ENCODE data around the gene SLC13A2.
"Not testable (repeated sequence)": the region's sequence is repeated elsewhere in the genome, so short reads cannot be mapped to it uniquely, and the experiment has no call there.

SLC13A2 gene

GRCh38 chr17:28514561-28515002 lies 41.1 kb downstream of the SLC13A2 start:
- DNase-seq (ENCODE audit: low read depth), result no peak

GRCh38 chr17:28515518-28515917 lies 42.1 kb downstream of the SLC13A2 start:
- DNase-seq (ENCODE audit: low read depth), result no peak

DNA sequence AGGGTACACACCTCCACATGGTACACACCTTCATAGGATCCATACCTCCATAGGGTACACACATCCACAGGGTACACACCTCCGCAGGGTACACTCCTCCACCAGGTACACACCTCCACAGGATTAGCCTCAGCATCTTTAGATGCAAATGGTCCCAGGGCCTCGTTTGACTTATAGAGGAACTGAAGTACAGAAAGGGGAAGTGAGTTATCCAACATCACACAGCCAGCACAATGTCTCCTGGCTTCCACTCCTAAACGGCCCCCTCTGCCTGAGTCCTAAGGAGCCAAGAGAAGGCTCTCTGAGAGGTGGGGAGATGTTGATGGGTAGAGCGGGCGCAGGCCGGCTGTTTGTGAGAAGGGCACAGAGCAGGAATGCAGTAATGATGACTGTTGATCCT lies 44.7 kb downstream of the SLC13A2 start:
- no peak for DNase-seq (ENCODE audit: low read depth)

- no peak for DNase-seq (ENCODE audit: low read depth)
Observed at GRCh38 chr17:28518578-28518977, 45.1 kb downstream of the SLC13A2 start.

DNA sequence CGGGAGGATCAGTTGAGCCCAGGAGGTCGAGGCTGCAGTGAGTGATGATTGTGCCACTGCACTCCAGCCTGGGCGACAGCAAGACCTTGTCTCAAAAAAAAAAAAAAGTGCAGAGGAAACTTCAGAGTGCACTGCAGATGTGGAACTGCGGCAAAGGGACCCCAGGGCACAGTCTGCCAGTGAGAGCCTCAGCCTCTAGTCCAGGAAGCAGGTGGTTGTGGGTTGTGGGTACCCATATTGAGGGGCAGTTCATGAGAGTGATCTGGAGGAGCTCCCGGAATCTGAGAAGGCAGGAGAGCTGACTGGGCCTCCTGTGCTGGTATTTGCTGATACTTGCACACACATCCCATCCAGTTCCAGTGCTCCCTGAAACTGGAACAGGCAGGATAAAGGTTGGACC lies 45.8 kb downstream of the SLC13A2 start:
- no peak for DNase-seq (ENCODE audit: low read depth)

DNA sequence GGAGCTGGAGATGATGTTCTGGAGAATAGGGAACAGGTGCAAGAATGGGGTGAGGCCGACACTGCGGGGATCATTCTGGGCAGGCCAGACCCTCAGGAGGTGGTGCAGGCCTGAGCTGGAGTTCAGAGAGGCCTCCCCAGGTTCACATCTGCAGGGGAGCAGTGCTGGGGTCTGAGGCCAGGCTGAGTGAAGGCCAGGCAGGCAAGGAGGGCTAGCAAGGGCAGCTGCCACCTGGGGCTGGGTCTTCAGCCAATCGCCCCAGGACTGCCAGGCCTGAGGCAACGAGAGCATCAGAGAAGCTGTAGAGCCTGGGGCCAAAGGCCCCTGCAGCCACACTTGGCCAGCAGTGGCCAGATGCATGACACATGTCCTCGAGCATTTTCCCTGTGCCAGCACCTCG lies 47.2 kb downstream of the SLC13A2 start:
- DNase-seq (ENCODE audit: low read depth), result no peak

DNA sequence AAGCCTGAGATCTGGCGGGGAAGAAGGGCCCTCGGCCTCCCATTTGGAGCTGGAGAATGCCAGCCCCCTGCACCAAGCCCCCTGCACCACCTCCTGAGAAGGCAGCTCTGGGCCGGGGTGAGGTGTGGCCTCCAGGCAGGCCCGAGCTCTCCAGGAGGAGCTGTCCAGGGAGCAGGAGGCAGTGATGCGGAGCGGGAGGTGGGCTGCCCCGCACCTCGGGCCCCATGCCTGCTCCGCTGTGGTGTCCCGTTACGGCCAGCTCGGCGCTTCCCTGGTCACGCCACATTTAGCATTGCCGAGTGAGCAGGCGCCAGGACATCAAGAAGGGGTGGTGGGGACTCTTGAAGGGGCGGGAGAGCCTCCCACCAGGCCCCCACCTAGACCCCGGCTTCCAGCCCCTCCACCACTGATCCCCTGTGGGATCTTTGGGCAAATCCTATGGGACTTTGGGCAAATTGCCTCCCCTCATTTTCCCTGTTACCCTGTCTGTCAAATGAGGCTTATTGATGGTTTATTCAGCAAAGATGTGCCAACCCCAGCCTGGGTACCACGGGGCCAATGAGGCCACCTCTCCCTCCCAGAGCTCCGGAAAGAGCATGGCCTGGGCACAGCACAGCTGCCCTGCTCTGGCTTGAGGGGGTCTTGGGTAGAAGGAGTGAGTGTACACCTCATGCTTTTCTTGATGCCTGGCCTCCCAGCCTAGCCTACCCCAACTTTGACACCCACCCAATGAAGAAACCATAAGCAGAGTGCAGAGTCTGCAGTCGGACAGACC lies 48.1 kb downstream of the SLC13A2 start:
- DNase-seq (ENCODE audit: low read depth), result no peak

DNA sequence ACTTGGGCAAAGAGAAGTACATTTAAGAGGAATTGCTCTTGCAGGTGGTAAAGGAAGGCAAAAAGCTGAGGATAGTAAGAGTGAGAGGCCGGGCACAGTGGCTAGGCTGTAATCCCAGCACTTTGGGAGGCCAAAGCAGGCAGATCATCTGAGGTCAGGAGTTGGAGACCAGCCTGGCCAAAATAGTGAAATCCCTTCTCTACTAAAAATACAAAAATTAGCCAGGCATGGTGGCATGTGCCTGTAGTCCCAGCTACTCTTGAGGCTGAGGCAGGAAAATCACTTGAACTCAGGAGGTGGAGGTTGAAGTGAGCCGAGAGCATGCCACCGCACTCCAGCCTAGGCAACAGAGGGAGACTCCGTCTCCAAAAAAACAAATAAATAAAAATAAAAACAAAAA lies 48.8 kb downstream of the SLC13A2 start:
- not testable (repeated sequence) for DNase-seq (ENCODE audit: low read depth)

- DNase-seq (ENCODE audit: low read depth), result no peak
Observed at GRCh38 chr17:28523186-28523585, 49.7 kb downstream of the SLC13A2 start.

- DNase-seq (ENCODE audit: low read depth), result no peak
Observed at GRCh38 chr17:28523876-28524275, 50.4 kb downstream of the SLC13A2 start.

- DNase-seq (ENCODE audit: low read depth), result no peak
Observed at GRCh38 chr17:28524476-28525424, 51.3 kb downstream of the SLC13A2 start.

DNA sequence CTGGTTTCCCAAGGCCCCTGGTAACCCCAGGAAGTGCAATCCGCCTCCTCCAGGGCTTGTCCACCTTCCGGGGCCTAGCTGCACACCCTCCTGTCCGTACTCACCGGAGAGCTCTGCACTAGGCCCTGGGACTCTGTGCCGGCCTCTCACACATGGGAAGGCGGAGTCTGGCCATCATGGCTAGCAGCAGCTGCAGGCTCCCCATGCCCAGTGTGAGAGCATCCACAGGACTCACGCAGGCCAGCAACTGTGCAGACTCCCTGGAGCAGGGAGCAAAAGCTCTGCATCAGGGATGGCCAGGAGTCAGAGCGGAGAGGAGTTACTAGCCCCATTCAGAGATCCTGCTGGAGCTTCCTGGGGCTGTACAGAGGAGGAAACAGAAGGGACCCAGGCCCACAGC lies 52.9 kb downstream of the SLC13A2 start:
- DNase-seq (ENCODE audit: low read depth), result no peak

- no peak for DNase-seq (ENCODE audit: low read depth)
Observed at GRCh38 chr17:28527181-28527681, 53.8 kb downstream of the SLC13A2 start.

DNA sequence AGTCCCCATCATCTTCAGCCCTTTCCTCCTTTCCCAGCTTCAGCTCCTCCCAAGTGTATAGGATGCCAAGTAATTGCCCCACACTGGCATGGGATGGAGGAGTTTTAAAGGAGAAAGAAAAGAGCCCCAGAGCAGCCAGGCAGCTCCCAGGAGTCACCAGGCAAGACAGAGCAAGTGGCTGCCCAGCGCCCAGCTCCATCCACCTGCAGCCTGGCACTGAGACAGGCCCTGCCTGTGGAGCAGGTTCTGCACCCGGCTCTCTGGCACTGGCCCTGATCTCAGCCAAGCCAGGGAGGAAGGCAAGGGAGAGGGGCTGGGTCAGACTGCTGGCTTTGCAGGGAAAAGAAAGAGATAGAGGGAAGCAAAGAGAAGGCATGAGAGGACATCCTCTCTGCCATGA lies 54.4 kb downstream of the SLC13A2 start:
- no peak for DNase-seq (ENCODE audit: low read depth)

DNA sequence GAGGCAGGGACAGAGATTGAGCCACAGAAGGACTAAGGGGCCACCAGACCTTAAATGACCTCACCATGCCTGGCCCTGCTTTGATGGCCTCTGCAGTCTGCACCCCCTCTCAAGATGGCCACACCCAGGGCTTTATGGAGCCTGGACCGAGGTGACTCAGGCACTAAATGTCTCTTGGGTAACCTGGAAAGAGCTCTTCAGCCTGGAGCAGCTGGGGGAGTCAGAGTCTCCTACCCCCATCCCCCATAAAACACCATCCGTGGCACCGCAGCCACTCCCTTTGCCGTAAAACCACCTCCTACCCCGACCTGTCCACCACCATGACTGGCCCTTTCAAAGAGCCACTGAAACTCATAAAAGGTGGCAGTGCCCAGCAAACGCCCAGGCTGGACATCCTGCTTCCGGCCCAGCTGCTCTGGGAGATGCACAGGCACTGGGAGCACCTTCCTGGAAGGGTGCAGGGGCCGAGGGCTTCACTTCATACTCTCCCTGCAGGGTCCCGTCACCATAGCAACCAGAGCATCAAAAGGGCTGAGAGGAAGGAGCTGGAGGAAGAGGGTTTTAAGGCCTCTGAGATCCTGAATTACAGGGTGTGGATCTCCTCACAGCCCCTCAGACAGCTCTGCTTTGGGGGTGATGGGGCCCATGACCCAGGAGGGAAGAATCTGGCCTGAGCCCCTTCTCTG lies 55.0 kb downstream of the SLC13A2 start:
- no peak for DNase-seq (ENCODE audit: low read depth)

DNA sequence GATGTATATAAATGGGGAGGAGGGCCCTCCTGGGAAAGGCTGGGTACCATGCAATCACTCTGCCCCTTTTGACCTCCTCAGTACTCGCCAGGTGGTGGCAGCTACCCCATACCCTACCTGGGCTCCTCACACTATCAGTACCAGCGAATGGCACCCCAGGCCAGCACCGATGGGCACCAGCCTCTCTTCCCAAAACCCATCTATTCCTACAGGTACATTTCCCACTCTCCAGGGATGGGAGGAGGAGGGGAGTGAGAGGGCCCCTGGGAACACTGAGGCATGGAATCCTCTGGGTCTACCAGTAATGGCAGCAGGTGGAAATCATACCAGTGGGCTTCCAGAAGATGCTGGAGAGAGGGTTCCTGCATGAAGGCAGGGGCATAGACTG lies 55.6 kb downstream of the SLC13A2 start:
- no peak for DNase-seq (ENCODE audit: low read depth)

DNA sequence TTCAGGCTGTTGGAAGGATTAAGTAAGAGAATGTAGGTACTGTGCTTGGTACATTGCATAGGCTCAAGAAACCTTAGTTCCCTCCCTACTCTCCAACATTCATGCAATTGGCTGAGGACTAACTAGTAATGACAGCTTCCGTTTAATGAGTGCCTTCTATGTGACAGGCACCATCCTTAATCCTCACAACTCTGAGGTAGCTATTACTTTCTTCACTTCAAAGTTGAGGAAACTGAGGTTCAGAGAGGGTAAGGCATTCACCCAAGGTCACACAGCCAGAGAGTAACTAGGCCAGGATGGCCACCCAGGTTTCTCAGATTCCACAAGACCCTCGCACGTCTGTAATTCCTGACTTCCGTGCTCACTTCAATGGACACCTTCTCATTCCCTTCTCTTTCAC lies 56.8 kb downstream of the SLC13A2 start:
- DNase-seq (ENCODE audit: low read depth), result no peak

GRCh38 chr17:28530926-28531325 lies 57.5 kb downstream of the SLC13A2 start:
- no peak for DNase-seq (ENCODE audit: low read depth)

- DNase-seq (ENCODE audit: low read depth), result no peak
Observed at GRCh38 chr17:28532050-28532960, 58.9 kb downstream of the SLC13A2 start.

GRCh38 chr17:28533091-28533807 lies 59.8 kb downstream of the SLC13A2 start:
- no peak for DNase-seq (ENCODE audit: low read depth)

Data from stimulated activated CD8-positive, alpha-beta memory T cell treated with anti-CD3 and anti-CD28 coated beads, Interleukin-15, amount 100 ng/mL, for 1 hour (primary cell).